ENCODE results near the gene NFKBIL1.

The NFKBIL1 gene

DNA sequence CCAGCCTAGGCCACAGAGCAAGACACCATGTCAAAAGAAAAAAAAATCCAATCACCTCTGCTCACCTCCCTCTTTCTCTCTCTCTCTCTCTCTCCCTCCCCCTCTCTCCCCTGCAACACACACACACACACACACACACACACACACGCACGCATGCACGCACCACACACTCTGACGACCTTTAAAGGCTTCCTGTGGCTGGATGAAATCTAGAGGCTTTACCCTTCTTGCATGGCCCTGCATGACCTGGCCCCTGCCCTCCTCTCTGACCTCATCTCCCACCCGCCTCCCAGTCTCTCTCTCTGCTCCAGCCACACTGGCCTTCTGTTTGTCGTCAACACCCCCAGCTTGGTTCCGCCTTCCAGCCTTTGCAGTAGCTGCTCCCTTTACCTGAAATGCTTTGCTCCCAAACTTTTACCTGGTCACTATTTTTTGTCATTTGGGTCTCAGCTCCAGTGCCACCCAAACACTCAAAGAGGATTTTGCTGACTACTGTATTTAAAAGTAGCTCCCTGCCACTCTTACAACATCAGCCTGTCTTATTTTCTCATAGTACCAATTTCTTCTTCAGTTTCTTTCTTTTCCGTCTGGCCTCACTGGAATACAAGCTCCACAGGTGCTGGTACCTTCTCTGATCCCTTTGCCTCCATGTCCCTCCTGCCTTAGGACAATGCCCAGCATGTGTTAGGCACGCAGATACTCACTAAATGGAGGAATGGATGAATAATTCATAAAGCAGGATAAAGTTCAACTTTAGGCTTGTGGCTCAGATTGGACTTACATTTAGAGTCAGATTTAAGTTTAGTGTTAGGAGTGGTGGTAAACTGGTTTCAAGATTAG is 20.3 kb downstream of the NFKBIL1 start:
- no peak for DNase-seq

DNA sequence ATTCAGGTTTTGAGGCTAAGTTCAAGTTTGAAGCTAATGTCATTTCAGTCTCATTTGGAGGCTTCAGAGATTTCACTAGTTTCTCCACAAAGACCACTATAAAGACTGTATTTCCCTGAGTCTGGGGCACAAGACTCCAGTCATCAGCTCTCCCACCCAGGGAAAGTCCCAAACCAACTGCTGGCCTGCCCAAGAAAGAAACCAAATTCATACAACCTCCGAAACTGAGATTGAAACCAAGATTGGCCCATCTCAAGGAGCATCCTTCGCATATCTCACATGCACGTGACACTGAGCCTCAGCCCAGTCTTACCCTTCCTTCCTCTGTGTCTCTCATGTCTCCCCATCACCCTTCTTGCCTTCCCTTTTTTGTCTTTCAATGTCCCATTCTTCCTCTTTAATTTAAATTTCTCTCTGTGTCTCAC is 21.1 kb downstream of the NFKBIL1 start:
- DNase-seq, result no peak

DNA sequence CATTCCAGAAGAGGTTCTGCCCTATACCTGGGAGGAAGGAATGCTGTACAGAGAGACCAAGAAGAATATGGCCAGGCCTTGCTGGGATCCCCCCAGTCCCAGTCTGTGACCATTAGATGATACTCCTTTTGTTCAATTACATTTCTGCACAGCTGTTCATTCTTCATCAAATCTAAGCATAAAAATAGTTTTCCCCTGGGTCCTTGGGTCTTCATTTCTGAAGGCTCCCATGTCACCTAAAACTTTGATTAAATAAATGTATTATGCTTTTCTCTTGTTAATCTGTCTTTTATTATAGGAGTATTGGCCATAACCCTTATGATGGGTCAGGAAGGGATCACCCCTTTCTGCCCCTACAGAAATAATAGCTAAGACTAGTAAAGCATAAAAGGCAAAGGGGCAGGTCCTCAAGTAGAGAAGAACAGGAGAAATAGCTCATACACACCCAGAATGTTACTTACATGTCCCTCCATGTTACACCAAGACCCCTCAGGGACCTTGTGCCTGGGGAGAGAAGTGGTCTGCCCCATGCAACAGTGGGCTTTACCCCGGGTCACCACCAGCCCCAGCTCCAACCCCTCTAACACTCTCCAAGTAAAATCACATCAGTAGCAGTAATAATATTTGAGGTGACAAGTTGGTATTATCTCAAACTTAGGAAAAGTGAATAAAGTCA is 22.6 kb downstream of the NFKBIL1 start:
- no peak for DNase-seq

DNA sequence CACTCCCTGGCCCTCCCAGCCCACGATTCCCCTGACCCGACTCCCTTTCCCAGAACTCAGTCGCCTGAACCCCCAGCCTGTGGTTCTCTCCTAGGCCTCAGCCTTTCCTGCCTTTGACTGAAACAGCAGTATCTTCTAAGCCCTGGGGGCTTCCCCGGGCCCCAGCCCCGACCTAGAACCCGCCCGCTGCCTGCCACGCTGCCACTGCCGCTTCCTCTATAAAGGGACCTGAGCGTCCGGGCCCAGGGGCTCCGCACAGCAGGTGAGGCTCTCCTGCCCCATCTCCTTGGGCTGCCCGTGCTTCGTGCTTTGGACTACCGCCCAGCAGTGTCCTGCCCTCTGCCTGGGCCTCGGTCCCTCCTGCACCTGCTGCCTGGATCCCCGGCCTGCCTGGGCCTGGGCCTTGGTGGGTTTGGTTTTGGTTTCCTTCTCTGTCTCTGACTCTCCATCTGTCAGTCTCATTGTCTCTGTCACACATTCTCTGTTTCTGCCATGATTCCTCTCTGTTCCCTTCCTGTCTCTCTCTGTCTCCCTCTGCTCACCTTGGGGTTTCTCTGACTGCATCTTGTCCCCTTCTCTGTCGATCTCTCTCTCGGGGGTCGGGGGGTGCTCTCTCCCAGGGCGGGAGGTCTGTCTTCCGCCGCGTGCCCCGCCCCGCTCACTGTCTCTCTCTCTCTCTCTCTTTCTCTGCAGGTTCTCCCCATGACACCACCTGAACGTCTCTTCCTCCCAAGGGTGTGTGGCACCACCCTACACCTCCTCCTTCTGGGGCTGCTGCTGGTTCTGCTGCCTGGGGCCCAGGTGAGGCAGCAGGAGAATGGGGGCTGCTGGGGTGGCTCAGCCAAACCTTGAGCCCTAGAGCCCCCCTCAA is 24.9 kb downstream of the NFKBIL1 start, which contains the start of gene LTA:
Gene LTA (plus strand): TSS at position 249 of the 871 bp plus-strand sequence. CDS start 454 bp downstream, at position 703.
- DNase-seq, result no peak

DNA sequence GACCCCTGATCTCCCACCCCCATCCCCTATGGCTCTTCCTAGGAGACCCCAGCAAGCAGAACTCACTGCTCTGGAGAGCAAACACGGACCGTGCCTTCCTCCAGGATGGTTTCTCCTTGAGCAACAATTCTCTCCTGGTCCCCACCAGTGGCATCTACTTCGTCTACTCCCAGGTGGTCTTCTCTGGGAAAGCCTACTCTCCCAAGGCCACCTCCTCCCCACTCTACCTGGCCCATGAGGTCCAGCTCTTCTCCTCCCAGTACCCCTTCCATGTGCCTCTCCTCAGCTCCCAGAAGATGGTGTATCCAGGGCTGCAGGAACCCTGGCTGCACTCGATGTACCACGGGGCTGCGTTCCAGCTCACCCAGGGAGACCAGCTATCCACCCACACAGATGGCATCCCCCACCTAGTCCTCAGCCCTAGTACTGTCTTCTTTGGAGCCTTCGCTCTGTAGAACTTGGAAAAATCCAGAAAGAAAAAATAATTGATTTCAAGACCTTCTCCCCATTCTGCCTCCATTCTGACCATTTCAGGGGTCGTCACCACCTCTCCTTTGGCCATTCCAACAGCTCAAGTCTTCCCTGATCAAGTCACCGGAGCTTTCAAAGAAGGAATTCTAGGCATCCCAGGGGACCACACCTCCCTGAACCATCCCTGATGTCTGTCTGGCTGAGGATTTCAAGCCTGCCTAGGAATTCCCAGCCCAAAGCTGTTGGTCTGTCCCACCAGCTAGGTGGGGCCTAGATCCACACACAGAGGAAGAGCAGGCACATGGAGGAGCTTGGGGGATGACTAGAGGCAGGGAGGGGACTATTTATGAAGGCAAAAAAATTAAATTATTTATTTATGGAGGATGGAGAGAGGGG is 26.1 kb downstream of the NFKBIL1 start:
- DNase-seq, result no peak

DNA sequence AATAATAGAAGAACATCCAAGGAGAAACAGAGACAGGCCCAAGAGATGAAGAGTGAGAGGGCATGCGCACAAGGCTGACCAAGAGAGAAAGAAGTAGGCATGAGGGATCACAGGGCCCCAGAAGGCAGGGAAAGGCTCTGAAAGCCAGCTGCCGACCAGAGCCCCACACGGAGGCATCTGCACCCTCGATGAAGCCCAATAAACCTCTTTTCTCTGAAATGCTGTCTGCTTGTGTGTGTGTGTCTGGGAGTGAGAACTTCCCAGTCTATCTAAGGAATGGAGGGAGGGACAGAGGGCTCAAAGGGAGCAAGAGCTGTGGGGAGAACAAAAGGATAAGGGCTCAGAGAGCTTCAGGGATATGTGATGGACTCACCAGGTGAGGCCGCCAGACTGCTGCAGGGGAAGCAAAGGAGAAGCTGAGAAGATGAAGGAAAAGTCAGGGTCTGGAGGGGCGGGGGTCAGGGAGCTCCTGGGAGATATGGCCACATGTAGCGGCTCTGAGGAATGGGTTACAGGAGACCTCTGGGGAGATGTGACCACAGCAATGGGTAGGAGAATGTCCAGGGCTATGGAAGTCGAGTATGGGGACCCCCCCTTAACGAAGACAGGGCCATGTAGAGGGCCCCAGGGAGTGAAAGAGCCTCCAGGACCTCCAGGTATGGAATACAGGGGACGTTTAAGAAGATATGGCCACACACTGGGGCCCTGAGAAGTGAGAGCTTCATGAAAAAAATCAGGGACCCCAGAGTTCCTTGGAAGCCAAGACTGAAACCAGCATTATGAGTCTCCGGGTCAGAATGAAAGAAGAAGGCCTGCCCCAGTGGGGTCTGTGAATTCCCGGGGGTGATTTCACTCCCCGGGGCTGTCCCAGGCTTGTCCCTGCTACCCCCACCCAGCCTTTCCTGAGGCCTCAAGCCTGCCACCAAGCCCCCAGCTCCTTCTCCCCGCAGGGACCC is 27.0 kb downstream of the NFKBIL1 start:
- no peak for DNase-seq

DNA sequence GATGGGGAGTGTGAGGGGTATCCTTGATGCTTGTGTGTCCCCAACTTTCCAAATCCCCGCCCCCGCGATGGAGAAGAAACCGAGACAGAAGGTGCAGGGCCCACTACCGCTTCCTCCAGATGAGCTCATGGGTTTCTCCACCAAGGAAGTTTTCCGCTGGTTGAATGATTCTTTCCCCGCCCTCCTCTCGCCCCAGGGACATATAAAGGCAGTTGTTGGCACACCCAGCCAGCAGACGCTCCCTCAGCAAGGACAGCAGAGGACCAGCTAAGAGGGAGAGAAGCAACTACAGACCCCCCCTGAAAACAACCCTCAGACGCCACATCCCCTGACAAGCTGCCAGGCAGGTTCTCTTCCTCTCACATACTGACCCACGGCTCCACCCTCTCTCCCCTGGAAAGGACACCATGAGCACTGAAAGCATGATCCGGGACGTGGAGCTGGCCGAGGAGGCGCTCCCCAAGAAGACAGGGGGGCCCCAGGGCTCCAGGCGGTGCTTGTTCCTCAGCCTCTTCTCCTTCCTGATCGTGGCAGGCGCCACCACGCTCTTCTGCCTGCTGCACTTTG is 28.0 kb downstream of the NFKBIL1 start, which contains the start of gene TNF:
Gene TNF (plus strand): TSS at position 231 of the 567 bp plus-strand sequence. CDS start 177 bp downstream, at position 408.
- DNase-seq, result no peak

DNA sequence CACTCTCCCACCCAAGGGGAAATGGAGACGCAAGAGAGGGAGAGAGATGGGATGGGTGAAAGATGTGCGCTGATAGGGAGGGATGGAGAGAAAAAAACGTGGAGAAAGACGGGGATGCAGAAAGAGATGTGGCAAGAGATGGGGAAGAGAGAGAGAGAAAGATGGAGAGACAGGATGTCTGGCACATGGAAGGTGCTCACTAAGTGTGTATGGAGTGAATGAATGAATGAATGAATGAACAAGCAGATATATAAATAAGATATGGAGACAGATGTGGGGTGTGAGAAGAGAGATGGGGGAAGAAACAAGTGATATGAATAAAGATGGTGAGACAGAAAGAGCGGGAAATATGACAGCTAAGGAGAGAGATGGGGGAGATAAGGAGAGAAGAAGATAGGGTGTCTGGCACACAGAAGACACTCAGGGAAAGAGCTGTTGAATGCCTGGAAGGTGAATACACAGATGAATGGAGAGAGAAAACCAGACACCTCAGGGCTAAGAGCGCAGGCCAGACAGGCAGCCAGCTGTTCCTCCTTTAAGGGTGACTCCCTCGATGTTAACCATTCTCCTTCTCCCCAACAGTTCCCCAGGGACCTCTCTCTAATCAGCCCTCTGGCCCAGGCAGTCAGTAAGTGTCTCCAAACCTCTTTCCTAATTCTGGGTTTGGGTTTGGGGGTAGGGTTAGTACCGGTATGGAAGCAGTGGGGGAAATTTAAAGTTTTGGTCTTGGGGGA is 28.7 kb downstream of the NFKBIL1 start:
- DNase-seq, result no peak

DNA sequence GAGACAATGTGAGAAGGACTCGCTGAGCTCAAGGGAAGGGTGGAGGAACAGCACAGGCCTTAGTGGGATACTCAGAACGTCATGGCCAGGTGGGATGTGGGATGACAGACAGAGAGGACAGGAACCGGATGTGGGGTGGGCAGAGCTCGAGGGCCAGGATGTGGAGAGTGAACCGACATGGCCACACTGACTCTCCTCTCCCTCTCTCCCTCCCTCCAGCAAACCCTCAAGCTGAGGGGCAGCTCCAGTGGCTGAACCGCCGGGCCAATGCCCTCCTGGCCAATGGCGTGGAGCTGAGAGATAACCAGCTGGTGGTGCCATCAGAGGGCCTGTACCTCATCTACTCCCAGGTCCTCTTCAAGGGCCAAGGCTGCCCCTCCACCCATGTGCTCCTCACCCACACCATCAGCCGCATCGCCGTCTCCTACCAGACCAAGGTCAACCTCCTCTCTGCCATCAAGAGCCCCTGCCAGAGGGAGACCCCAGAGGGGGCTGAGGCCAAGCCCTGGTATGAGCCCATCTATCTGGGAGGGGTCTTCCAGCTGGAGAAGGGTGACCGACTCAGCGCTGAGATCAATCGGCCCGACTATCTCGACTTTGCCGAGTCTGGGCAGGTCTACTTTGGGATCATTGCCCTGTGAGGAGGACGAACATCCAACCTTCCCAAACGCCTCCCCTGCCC is 29.6 kb downstream of the NFKBIL1 start:
- DNase-seq, result no peak

DNA sequence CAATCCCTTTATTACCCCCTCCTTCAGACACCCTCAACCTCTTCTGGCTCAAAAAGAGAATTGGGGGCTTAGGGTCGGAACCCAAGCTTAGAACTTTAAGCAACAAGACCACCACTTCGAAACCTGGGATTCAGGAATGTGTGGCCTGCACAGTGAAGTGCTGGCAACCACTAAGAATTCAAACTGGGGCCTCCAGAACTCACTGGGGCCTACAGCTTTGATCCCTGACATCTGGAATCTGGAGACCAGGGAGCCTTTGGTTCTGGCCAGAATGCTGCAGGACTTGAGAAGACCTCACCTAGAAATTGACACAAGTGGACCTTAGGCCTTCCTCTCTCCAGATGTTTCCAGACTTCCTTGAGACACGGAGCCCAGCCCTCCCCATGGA is 30.2 kb downstream of the NFKBIL1 start:
- DNase-seq, result no peak

DNA sequence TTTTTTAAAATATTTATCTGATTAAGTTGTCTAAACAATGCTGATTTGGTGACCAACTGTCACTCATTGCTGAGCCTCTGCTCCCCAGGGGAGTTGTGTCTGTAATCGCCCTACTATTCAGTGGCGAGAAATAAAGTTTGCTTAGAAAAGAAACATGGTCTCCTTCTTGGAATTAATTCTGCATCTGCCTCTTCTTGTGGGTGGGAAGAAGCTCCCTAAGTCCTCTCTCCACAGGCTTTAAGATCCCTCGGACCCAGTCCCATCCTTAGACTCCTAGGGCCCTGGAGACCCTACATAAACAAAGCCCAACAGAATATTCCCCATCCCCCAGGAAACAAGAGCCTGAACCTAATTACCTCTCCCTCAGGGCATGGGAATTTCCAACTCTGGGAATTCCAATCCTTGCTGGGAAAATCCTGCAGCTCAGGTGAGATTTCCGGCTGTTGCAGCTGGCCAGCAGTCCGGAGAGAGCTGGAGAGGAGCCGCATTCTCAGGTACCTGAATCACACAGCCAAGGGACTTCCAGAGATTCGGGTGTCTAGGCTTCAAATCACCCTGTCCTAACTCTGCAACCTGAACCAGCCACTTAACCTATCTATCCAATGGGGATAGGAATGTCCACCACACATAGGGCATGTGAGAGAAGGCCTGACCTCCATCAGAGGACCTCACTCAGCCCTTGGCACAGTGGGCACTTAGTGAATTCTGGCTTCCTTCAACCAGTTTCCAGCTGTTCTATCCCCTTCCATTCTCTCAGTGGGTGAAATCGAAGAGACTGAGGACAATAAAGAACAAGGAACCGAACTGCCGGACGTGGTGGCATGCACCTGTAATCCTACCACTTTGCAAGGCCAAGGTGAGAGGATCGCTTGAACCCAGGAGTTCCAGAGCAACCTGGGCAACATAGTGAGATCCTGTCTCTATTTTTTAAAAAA is 31.0 kb downstream of the NFKBIL1 start:
- DNase-seq, result no peak

DNA sequence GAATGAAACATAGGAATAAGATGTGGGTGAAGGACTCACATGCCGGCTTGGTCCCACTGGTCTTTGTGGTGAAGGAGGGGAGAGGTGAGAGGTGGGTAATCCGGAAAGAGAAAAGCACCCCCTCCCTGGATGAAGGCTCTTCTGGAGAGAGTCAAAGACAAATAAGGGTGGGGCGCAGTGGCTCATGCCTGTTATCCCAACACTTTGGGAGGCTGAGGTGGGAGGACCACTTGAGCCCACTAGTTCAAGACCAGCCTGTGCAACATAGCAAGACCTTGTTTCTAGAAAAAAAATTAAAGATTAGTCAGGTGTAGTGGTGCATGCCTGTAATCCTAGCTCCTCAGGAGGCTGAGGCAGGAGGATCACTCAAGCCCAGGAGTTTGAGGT is 31.7 kb downstream of the NFKBIL1 start:
- DNase-seq, result no peak

DNA sequence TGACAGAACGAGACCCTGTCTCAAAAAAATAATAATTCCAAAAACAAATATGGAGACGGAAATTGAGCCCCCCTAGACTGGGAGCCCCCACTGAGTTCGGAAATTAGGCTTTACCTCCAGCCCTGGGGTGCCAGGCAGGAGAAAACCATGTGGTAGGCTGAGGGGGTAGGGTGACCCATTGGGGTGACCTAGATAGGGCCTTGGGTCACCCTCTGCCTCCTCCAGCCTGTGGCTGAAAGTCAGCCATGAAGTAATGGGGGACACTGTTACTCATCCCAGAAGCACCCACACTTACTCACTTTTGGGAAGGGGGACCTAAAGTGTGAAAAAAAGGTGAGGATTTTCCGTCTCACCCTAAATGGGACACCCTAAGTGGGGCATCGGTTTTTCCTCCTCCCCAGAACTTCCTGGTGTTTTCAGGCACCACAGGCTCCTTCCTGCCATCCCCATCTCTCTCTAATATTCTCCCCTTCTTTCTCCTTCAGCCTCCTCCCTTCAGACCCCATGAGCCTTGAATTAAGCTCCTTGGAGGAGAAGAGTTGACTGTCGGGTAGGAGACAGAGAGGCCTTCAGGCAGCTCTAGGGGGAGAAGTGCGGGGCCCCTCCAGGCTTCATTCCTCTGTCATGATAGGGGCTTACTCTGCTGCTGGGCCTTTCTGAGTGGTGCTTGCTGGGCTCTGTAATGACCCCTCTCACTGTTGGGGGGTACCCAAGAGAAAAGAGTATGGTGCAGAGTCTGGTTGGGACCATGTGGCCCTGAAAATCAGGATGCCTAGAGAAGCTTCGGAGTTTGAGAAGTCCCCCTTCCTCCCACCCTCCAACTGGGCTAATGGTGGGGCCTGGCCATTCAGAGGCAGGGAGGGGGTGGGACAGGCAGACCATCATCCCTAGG is 32.4 kb downstream of the NFKBIL1 start:
- DNase-seq, result no peak

DNA sequence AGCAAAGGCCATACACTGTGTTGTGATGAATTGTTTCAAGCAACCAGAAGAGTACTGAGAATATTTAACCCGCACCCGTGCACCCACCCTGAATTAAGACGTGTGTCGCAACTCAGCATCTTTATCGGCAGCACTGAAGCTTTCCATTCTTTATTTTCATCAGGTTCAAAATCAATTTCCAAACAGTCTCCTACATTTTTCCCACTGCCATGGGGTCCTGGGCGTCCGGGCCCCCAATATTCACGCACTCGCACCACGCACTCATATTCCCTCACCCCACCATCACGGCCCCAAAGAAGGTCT is 33.0 kb downstream of the NFKBIL1 start:
- DNase-seq, result no peak

DNA sequence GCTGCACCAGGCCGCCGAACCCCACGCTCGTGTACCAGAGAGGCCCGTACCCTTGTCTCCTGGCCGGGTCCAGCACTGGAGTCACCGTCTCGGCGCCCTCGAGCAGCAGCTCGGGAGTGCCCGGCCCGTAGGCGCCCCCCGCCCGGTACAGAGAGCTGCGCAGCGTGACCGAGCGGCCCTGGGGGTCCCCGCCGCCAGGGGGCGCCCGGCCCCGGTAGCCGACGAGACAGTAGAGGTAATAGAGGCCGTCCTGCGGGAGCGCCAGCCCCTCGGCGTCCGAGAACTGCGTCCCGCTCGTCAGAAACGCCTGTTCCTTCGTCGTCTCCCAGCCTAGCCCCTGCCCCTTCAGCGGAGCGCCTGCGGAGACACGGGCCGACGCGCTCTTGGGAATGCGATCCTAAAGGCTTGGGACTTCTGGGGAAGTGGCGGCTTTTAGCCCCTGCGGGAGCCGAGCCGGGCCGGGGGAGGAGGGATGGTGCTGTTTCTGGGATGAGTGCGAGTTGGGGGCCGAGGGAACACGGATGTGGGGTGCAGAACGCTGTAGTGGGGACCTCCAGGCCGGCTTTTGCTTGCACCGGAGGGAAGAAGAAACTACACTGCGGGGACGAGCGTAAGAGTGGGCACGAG is 33.5 kb downstream of the NFKBIL1 start:
- DNase-seq, result peak; percentile 86

DNA sequence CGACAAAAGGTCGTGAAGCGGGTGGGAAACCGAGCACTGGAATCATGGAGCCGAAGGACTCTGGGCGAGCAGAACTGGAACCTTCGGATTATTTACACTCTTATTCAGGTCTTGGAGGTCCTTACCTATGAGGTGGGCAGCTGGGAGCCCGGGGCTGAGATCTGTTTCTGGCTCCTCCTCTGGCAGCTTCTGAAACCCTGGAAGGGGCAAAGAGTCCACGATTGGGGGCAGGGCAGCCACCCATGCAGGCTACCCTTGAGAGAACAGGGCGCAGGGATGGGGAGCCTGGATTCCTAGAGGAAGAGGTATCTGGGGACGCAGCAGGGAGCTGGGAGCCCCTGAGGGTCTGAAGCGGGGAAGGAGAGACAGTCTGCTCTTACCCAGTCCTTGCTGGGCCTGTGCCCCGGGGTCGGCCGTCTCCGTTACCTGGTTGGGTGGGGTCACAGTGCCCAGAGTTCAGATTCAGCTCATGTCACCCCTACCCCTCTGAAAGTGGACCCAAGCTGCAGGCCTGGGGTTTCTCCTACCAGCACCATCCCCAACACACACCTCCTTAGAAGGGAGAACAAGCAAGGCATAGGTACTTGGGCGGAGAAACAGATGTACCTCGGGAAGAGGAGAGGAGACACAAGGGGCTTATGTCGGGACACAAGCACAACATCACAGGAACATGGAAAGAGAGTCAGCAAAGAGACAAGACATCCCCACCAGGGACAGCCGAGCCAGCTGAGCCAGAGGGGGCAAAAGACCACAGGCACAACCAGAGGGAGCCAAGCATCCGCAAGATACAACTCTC is 34.2 kb downstream of the NFKBIL1 start:
- no peak for DNase-seq

Measured in GDM1 (cell line).